ENCODE data around the gene COA6.

COA6 gene

DNA sequence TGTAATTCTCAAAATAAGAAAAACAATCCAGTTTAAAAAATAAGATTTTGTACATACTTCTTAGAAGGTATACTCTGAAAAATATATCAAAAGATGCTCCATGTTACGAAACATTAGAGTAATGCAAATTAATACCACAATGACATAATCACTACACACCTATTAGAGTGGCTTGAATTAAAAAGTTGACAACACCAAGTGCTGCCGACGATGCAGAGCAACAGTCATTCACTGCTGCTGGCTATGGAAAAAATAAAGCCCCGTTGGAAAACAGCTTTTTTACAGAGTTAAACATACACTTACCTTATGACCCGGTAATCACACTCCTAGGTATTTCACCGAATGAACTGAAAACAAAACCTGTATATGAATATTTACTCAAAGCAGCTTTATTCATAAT lies 14.8 kb downstream of the COA6 start:
- Histone ChIP-seq H3K27me3 (ENCODE audit: insufficient read depth, low read depth, severe bottlenecking) (no peaks in the 10 kb centered on the region), H3K27ac (no peak overlapping the region), H3K4me3 (ENCODE audit: low read depth, low read length) (no peak overlapping the region), H3K9me3 (ENCODE audit: severe bottlenecking) (no peaks in the 10 kb centered on the region), H3K36me3 (peaks cover 41% of the 10 kb centered on the region)
- DNase-seq = no peak
- TF ChIP-seq, protein P1, sequence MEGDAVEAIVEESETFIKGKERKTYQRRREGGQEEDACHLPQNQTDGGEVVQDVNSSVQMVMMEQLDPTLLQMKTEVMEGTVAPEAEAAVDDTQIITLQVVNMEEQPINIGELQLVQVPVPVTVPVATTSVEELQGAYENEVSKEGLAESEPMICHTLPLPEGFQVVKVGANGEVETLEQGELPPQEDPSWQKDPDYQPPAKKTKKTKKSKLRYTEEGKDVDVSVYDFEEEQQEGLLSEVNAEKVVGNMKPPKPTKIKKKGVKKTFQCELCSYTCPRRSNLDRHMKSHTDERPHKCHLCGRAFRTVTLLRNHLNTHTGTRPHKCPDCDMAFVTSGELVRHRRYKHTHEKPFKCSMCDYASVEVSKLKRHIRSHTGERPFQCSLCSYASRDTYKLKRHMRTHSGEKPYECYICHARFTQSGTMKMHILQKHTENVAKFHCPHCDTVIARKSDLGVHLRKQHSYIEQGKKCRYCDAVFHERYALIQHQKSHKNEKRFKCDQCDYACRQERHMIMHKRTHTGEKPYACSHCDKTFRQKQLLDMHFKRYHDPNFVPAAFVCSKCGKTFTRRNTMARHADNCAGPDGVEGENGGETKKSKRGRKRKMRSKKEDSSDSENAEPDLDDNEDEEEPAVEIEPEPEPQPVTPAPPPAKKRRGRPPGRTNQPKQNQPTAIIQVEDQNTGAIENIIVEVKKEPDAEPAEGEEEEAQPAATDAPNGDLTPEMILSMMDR (IDR thresholded peaks at IDR 0.05; ENCODE audit: low read depth, low read length) = no peak

DNA sequence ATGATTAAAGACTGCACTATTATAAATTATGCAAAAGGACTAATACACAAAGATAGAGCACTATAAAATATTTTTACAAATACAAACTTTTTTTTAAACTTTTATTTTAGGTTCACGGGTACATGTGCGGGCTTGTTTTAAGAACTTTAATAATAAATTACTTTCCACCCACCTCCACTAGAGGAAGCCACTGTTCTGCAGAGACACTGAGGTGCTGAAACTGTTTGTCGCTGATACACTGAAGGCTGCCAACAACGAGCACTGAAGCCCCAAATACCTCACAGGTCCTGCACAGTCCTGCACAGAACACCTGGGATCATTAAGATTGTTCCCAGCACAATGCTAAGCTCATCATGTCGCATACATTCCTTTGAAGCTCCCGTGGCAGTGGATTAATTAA lies 19.9 kb downstream of the COA6 start:
- peaks cover 36% of the 10 kb centered on the region for H3K36me3 ChIP-seq
- no peak for DNase-seq
- no peaks in the 10 kb centered on the region for H3K27me3 ChIP-seq (ENCODE audit: insufficient read depth, low read depth, severe bottlenecking)
- no peak overlapping the region for H3K27ac ChIP-seq
- no peak overlapping the region for H3K4me3 ChIP-seq (ENCODE audit: low read depth, low read length)
- TF ChIP-seq, protein P1 (IDR thresholded peaks at IDR 0.05; ENCODE audit: low read depth, low read length) = no peak
- H3K9me3 ChIP-seq (ENCODE audit: severe bottlenecking) = no peaks in the 10 kb centered on the region

GRCh38 chr1:234395297-234395696 lies 22.0 kb downstream of the COA6 start:
- TF ChIP-seq, protein P1 (IDR thresholded peaks at IDR 0.05; ENCODE audit: low read depth, low read length) = no peak
- H3K9me3 ChIP-seq (ENCODE audit: severe bottlenecking) = no peaks in the 10 kb centered on the region

DNA sequence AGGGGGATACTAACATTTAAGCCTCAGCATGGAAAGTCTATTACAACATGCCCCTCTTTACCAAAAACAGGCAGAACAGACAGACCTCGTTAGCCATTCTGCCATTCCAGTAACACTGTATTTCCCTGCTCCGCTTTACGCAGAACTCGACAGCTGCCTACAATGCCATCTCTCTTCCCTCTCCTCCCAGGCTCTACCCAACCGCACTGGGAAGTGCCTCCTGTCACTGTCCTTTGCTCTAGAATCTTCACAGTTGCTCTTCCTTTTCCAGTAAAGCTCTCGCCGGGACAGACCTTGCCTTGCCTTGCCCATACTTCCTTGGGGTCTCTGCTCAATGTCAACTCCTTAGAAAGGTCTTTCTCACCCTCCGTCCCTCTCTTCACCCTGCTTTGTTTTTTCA lies 22.8 kb downstream of the COA6 start:
- peaks cover 41% of the 10 kb centered on the region for H3K36me3 ChIP-seq
- no peaks in the 10 kb centered on the region for H3K27me3 ChIP-seq (ENCODE audit: insufficient read depth, low read depth, severe bottlenecking)
- no peaks in the 10 kb centered on the region for H3K9me3 ChIP-seq (ENCODE audit: severe bottlenecking)
- DNase-seq = no peak
- TF ChIP-seq, protein P1 (IDR thresholded peaks at IDR 0.05; ENCODE audit: low read depth, low read length) = no peak
- no peak overlapping the region for H3K27ac ChIP-seq
- H3K4me3 ChIP-seq (ENCODE audit: low read depth, low read length) = no peak overlapping the region

More at GRCh38 chr1:234395297-234395696, 22.0 kb downstream of the COA6 start:
- Histone ChIP-seq H3K27me3 (ENCODE audit: insufficient read depth, low read depth, severe bottlenecking) (no peaks in the 10 kb centered on the region), H3K4me3 (ENCODE audit: low read depth, low read length) (no peak overlapping the region), H3K27ac (no peak overlapping the region), H3K36me3 (peaks cover 41% of the 10 kb centered on the region)
- DNase-seq = no peak

GRCh38 chr1:234396871-234397270 lies 23.6 kb downstream of the COA6 start:
- no peak for DNase-seq
- TF ChIP-seq, protein P1 (IDR thresholded peaks at IDR 0.05; ENCODE audit: low read depth, low read length) = no peak

GRCh38 chr1:234397732-234398131 lies 24.5 kb downstream of the COA6 start:
- no peak for DNase-seq
- no peak overlapping the region for H3K27ac ChIP-seq
- H3K9me3 ChIP-seq (ENCODE audit: severe bottlenecking) = no peaks in the 10 kb centered on the region
- no peak overlapping the region for H3K4me3 ChIP-seq (ENCODE audit: low read depth, low read length)
- H3K27me3 ChIP-seq (ENCODE audit: insufficient read depth, low read depth, severe bottlenecking) = no peaks in the 10 kb centered on the region
- TF ChIP-seq, protein P1 (IDR thresholded peaks at IDR 0.05; ENCODE audit: low read depth, low read length) = no peak
- H3K36me3 ChIP-seq = peaks cover 31% of the 10 kb centered on the region

More at GRCh38 chr1:234396871-234397270, 23.6 kb downstream of the COA6 start:
- Histone ChIP-seq H3K27me3 (ENCODE audit: insufficient read depth, low read depth, severe bottlenecking) (no peaks in the 10 kb centered on the region), H3K4me3 (ENCODE audit: low read depth, low read length) (no peak overlapping the region), H3K36me3 (peaks cover 36% of the 10 kb centered on the region), H3K27ac (no peak overlapping the region), H3K9me3 (ENCODE audit: severe bottlenecking) (no peaks in the 10 kb centered on the region)

Measured in WERI-Rb-1 (cell line).